Measurements from ENCODE around the gene TALDO1.

DNA sequence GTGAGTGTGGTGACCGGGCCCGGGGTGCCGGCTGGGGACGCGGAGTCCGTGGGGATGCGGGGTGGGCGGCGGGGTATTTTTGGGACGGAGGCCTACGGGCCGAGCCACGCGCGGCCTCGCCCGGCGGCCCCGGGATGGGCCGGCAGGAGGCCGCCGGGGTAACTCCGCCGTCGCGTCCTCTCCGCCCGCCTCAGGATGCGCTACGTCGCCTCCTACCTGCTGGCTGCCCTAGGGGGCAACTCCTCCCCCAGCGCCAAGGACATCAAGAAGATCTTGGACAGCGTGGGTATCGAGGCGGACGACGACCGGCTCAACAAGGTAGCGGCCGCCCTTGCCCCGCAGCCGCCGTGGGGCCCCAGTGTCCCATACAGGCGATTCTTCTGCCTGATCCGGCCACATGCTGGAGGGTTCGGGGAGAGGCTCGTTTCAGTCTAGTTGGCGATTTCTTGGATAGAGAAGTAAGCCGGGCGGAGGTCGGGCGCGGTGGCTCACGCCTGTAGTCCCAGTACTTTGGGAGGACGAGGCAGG lies 62.8 kb downstream of the TALDO1 start:
- TF ChIP-seq, protein P1, sequence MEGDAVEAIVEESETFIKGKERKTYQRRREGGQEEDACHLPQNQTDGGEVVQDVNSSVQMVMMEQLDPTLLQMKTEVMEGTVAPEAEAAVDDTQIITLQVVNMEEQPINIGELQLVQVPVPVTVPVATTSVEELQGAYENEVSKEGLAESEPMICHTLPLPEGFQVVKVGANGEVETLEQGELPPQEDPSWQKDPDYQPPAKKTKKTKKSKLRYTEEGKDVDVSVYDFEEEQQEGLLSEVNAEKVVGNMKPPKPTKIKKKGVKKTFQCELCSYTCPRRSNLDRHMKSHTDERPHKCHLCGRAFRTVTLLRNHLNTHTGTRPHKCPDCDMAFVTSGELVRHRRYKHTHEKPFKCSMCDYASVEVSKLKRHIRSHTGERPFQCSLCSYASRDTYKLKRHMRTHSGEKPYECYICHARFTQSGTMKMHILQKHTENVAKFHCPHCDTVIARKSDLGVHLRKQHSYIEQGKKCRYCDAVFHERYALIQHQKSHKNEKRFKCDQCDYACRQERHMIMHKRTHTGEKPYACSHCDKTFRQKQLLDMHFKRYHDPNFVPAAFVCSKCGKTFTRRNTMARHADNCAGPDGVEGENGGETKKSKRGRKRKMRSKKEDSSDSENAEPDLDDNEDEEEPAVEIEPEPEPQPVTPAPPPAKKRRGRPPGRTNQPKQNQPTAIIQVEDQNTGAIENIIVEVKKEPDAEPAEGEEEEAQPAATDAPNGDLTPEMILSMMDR (IDR thresholded peaks at IDR 0.05; ENCODE audit: low read depth, low read length, missing input control) = no peak
- no peak for TF ChIP-seq RXRA (IDR thresholded peaks at IDR 0.05)
- TF ChIP-seq, protein P2, sequence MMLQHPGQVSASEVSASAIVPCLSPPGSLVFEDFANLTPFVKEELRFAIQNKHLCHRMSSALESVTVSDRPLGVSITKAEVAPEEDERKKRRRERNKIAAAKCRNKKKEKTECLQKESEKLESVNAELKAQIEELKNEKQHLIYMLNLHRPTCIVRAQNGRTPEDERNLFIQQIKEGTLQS (IDR thresholded peaks at IDR 0.05) = no peak
- TF ChIP-seq NR2F2 (IDR thresholded peaks at IDR 0.05) = no peak
- no peak for TF ChIP-seq HNF4G (IDR thresholded peaks at IDR 0.05)
- TF ChIP-seq YY1 (IDR thresholded peaks at IDR 0.05) = no peak
- TF ChIP-seq GABPA (IDR thresholded peaks at IDR 0.05 in 1 of 2, conservative IDR thresholded peaks at IDR 0.05 in 1 of 2) = no peak
- no peak for TF ChIP-seq FOXA1 (IDR thresholded peaks at IDR 0.05)
- TF ChIP-seq TAF1 (conservative IDR thresholded peaks at IDR 0.05) = no peak
- TF ChIP-seq, protein P3, sequence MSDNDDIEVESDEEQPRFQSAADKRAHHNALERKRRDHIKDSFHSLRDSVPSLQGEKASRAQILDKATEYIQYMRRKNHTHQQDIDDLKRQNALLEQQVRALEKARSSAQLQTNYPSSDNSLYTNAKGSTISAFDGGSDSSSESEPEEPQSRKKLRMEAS (IDR thresholded peaks at IDR 0.05) = no peak
